Fibroblast of the aortic adventitia (primary cell): ENCODE results near the gene RAP2A. TPM values are rescaled to one million over a fixed set of nuclear protein-coding genes. Genes with fewer than 3 reads are reported as not detected.

ENCODE experiments used
- DNase-seq: peaks from one replicate; pipeline ENCODE4 v3.0.0-alpha.2; 2010; ENCODE audit warnings: low read depth
- H3K4me3 ChIP-seq: 2 replicates; pipeline ENCODE4 v1.5.1; 2011; ENCODE audit warnings: low read depth, mild to moderate bottlenecking, control low read depth, low read length, moderate library complexity
- CTCF ChIP-seq: IDR thresholded peaks from 2 replicates; pipeline ENCODE4 v1.5.1; 2011; ENCODE audit warnings: mild to moderate bottlenecking, low read length, control low read depth, inconsistent platforms; ENCODE audit not compliant: insufficient read depth
- total RNA-seq: library from RNA; depleted of rRNA; stranded (reverse); fragments of >200 nt; gene quantifications from 2 replicates; pipeline ENCODE4 v1.2.3, GENCODE V29; 2012; ENCODE audit warnings: low replicate concordance

The RAP2A gene
- total RNA-seq, 1 donor, result 29.0 TPM

- no peak for TF ChIP-seq CTCF
- H3K4me3 ChIP-seq, result no peak overlapping the region
- no peak for DNase-seq
Measured at GRCh38 chr13:97387890-97388289, 46.1 kb upstream of the RAP2A start.

DNA sequence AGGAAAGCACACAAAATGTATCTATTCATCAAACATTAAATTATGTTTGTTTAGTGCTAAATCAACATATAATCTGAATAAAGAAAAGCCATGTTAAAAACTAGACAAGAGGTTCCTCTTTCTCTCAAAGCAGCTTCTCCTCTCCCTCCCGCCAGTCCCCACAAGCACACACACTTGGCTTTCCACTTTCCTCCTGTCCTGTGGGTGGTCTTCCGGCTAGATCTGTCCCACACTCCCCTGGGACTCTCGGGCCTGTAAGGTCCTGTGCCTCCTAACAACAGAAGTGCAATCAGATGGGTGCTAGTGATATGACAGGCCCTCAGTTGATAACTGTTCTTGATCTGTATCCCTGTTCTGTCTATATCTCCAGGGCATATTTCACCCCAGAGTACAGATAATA, 45.6 kb upstream of the RAP2A start:
- no peak for TF ChIP-seq CTCF
- no peak for DNase-seq
- H3K4me3 ChIP-seq, result no peak overlapping the region

GRCh38 chr13:97390941-97391600, 42.9 kb upstream of the RAP2A start:
- H3K4me3 ChIP-seq, result no peak overlapping the region
- no peak for TF ChIP-seq CTCF
- DNase-seq, result peak; percentile 35

GRCh38 chr13:97392020-97392419, 41.9 kb upstream of the RAP2A start:
- no peak for TF ChIP-seq CTCF
- H3K4me3 ChIP-seq, result no peak overlapping the region
- no peak for DNase-seq

- TF ChIP-seq CTCF, result no peak
Measured at GRCh38 chr13:97394542-97394941, 39.4 kb upstream of the RAP2A start.

GRCh38 chr13:97395447-97396136, 38.4 kb upstream of the RAP2A start:
- TF ChIP-seq CTCF, result no peak
- no peak overlapping the region for H3K4me3 ChIP-seq
- DNase-seq, result peak; percentile 52

More at GRCh38 chr13:97394542-97394941, 39.4 kb upstream of the RAP2A start:
- no peak for DNase-seq
- H3K4me3 ChIP-seq, result no peak overlapping the region
